A549 (cell line): ENCODE measurements around the gene SIGLEC1. TPM values are rescaled to one million over a fixed set of nuclear protein-coding genes. Genes with fewer than 3 reads are reported as not detected.

ENCODE experiments used
- ATAC-seq, 2 experiments: fragments of 200-7000 bp in 1 of 2; fragments of >200 bp in 1 of 2; cut with Nextera tagmentation in 1 of 2; cut with Tn5 transposase in 1 of 2; 3 replicates each; pipeline versions ENCODE4 v1.8.0 to v1.9.1; 2018 to 2020; ENCODE audit warnings: mild to moderate bottlenecking in 1 of 2, moderate library complexity in 1 of 2
- CTCF ChIA-PET: fragments of 300-600 bp; sonication (Branson Sonifier 250); formaldehyde crosslinking; extraction: SDS; loops from one replicate; lab custom pipeline; 2021; ENCODE audit warnings: antibody characterized with exemption, inconsistent platforms; lab: Yijun Ruan, JAX
- POLR2A ChIA-PET: fragments of 350-600 bp; formaldehyde crosslinking; extraction: SDS; loops from one replicate; lab custom pipeline; 2021; ENCODE audit warnings: antibody characterized with exemption, inconsistent platforms; lab: Yijun Ruan, JAX
- DNase-seq, 2 experiments: peaks; one replicate each; pipeline versions ENCODE4 v3.0.0 to v3.0.0-alpha.2; 2011 to 2016; ENCODE audit warnings: low read depth in 1 of 2, low spot score in 1 of 2
- FAIRE-seq: peaks from 2 replicates; lab custom pipeline; 2011; peaks lifted over from hg19 to GRCh38; lab: Jason Lieb, UNC
- H3K27ac ChIP-seq, 2 experiments: fragments of >200 bp; sonication (Bioruptor Twin); formaldehyde crosslinking; 3 replicates each; pipeline ENCODE4 v1.5.1; 2016 to 2017
- H3K4me1 ChIP-seq: fragments of >200 bp; sonication (Bioruptor Twin); formaldehyde crosslinking; 3 replicates; pipeline ENCODE4 v1.6.1; 2016
- H3K4me2 ChIP-seq: fragments of >200 bp; sonication (Bioruptor Twin); formaldehyde crosslinking; 3 replicates; pipeline ENCODE4 v1.6.1; 2016
- H3K4me3 ChIP-seq: fragments of >200 bp; sonication (Bioruptor Twin); formaldehyde crosslinking; 3 replicates; pipeline ENCODE4 v1.5.1; 2016
- H3K9me3 ChIP-seq: fragments of >200 bp; sonication (Bioruptor Twin); formaldehyde crosslinking; 3 replicates; pipeline ENCODE4 v1.6.1; 2016
- BHLHE40 ChIP-seq: IDR thresholded peaks from 2 replicates; pipeline ENCODE4 v1.6.1; 2012; ENCODE audit warnings: low read depth, low read length, inconsistent platforms
- CHD2 ChIP-seq: fragments of 150-350 bp; IDR thresholded peaks from 2 replicates; pipeline ENCODE4 v1.6.1; 2014; ENCODE audit warnings: low read length; ENCODE audit not compliant: partially characterized antibody
- CTCF ChIP-seq: fragments of >200 bp; sonication (Bioruptor Twin); formaldehyde crosslinking; IDR thresholded peaks from 3 replicates; pipeline ENCODE4 v1.5.1; 2016
- EHF ChIP-seq: fragments of 250-450 bp; sonication (Bioruptor Pico); IDR thresholded peaks from 2 replicates; pipeline ENCODE4 v1.5.0; 2020; ENCODE audit warnings: mild to moderate bottlenecking
- FOSB ChIP-seq: fragments of 250-450 bp; sonication (Bioruptor Pico); IDR thresholded peaks from 2 replicates; pipeline ENCODE4 v1.5.0; 2020; ENCODE audit warnings: mild to moderate bottlenecking, moderate library complexity
- HOXB13 ChIP-seq: fragments of 250-450 bp; sonication (Bioruptor Pico); IDR thresholded peaks from 2 replicates; pipeline ENCODE4 v1.5.0; 2020; ENCODE audit warnings: low read depth, mild to moderate bottlenecking, moderate library complexity
- JUN ChIP-seq, 2 experiments: fragments of >200 bp; sonication (Bioruptor Twin); formaldehyde crosslinking; IDR thresholded peaks; 2 replicates in 1 of 2; 3 replicates in 1 of 2; pipeline ENCODE4 v1.6.1; 2016 to 2017
- JUNB ChIP-seq: fragments of >200 bp; sonication (Bioruptor Twin); formaldehyde crosslinking; IDR thresholded peaks from 2 replicates; pipeline ENCODE4 v1.6.1; 2016
- MAFK ChIP-seq: fragments of 450-650 bp; IDR thresholded peaks from 2 replicates; pipeline ENCODE4 v1.6.1; 2014; ENCODE audit not compliant: partially characterized antibody
- NFE2L2 ChIP-seq: fragments of 150-350 bp; conservative IDR thresholded peaks from 2 replicates; pipeline ENCODE4 v1.6.1; 2014; ENCODE audit warnings: low read length
- PHF8 ChIP-seq: fragments of 200-600 bp; sonication (generic); IDR thresholded peaks from 2 replicates; pipeline ENCODE4 v1.6.1; 2016; ENCODE audit warnings: low read depth, mild to moderate bottlenecking, antibody characterized with exemption, moderate library complexity, borderline replicate concordance
- POLR2A ChIP-seq: IDR thresholded peaks from 2 replicates; pipeline ENCODE4 v1.6.1; 2012; ENCODE audit warnings: mild to moderate bottlenecking, low read length
- POLR2AphosphoS2 ChIP-seq: conservative IDR thresholded peaks from 2 replicates; pipeline ENCODE4 v1.6.1; 2012; ENCODE audit warnings: low read length, improper control_type of control experiment, inconsistent platforms
- RARB ChIP-seq: fragments of 250-450 bp; sonication (Bioruptor Pico); IDR thresholded peaks from 2 replicates; pipeline ENCODE4 v1.8.0; 2021; ENCODE audit warnings: mild to moderate bottlenecking, moderate library complexity
- RNF2 ChIP-seq: fragments of 200-600 bp; sonication (generic); IDR thresholded peaks from 2 replicates; pipeline ENCODE4 v1.6.1; 2016; ENCODE audit warnings: low read depth, mild to moderate bottlenecking, antibody characterized with exemption, moderate library complexity, borderline replicate concordance
- TFCP2L1 ChIP-seq: fragments of 250-450 bp; sonication (Bioruptor Pico); IDR thresholded peaks from 2 replicates; pipeline ENCODE4 v1.5.0; 2021; ENCODE audit warnings: mild to moderate bottlenecking
- TP53 ChIP-seq: fragments of 250-450 bp; sonication (Bioruptor Pico); IDR thresholded peaks from 2 replicates; pipeline ENCODE4 v1.5.0; 2021; ENCODE audit warnings: mild to moderate bottlenecking, moderate library complexity
- ZNF302 ChIP-seq: fragments of 250-450 bp; sonication (Bioruptor Pico); IDR thresholded peaks from 2 replicates; pipeline ENCODE4 v1.9.0; 2021; ENCODE audit warnings: inconsistent platforms, mild to moderate bottlenecking, moderate library complexity
- ZSCAN20 ChIP-seq: fragments of 250-450 bp; sonication (Bioruptor Pico); IDR thresholded peaks from 2 replicates; pipeline ENCODE4 v1.8.0; 2022; ENCODE audit warnings: mild to moderate bottlenecking, moderate library complexity
- WGBS: methylation state at CpG from one replicate; pipeline ENCODE4 v1.1.6; 2017; ENCODE audit errors: missing lambda C conversion rate; 5-methylcytosine and 5-hydroxymethylcytosine counted together
- polyA plus RNA-seq, 4 experiments: library from polyadenylated mRNA; depleted of rRNA in 3 of 4; stranded (reverse); fragments of >200 nt; fragmentation: RNase III in 1 of 4; extraction: RNeasy Plus Mini Kit Qiagen cat#74134 plus additional on column Dnase treatment in 1 of 4; gene quantifications; 2 replicates in 3 of 4; 3 replicates in 1 of 4; pipeline ENCODE4 v1.2.3, GENCODE V29; 2011 to 2017
- TF ChIP-seq, protein P1 (sequence below): fragments of 200-600 bp; sonication (generic); IDR thresholded peaks from 2 replicates; pipeline ENCODE4 v1.6.1; 2016; ENCODE audit warnings: antibody characterized with exemption, mild to moderate bottlenecking, moderate library complexity

Gene SIGLEC1
- polyA plus RNA-seq, 2 of the 4 experiments (the other 2 are of a cell fraction): 0.01 TPM; not detected in 1

DNA sequence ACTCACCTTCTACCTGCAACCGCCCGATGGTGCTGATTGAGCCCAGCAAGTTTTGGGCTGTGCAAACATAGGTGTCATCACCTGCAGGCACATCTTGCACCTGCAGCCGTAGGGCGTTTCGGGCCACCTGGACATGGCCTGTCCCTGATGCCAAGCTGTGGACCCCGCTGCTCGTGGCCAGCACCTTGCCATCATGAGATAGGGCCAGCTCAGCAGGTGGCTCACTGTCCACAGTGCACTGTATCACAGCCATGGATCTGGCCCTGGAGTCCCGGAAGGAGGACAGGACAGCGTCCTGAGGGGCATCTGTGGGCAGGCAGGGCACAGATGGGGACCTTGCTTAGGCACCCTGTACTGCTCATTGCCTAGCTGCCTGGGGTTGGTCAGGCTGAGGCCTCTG, 20.5 kb downstream of the SIGLEC1 start:
- FAIRE-seq: no peak
- Histone ChIP-seq H3K9me3 (0 out of 3 replicates have a peak, but pooled peaks cover 2% of the 10 kb centered on the region), H3K27ac (no peak overlapping the region), H3K4me3 (no peak overlapping the region), H3K4me2 (no peak overlapping the region), H3K4me1 (peaks cover 4% of the 10 kb centered on the region; the same call in 2 of the 3 replicates)
- 75% methylated on average over 7 of the region's 9 CpGs for WGBS
- POLR2A ChIA-PET: no interaction called here
- DNase-seq: no peak
- TF ChIP-seq ZSCAN20 (no peak), CHD2 (no peak), CTCF (no peak), MAFK (no peak), PHF8 (no peak), FOSB (no peak), NFE2L2 (no peak), RNF2 (no peak)
- TF ChIP-seq, all 56 proteins: peak for 0
- CTCF ChIA-PET: interaction anchor here (1.6 to 61.5 kb wide), 4 partner anchors 9 to 46 kb away, joined by 4 to 2233 read pairs (median 96); partner anchors contain the start of genes ADAM33, ADISSP, HSPA12B and SIGLEC1
- ATAC-seq: 0 out of 6 replicates have a peak, but pooled peaks of 1 of the 2 experiments have one; percentile 11

DNA sequence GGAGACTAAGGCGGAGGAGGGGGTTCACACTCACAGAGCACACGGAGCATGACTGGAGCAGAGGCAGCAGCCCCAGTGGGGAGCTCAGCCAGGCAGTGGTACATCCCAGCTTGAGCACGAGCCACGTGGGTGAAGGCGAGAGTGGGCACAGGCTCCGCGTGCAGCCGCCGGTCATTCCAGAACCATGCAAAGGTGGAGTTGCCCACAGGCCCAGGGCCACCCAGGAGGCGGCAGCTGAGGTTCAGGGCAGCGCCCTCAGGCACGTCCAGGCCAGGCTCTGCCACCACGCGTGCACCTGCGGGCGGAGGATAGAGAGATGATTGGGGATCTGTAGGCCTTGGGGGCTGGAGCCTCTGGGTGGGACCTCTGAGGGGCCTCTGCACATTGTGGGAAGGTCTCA, 21.1 kb downstream of the SIGLEC1 start:
- ChIA-PET POLR2A (interaction anchor here (0.6 kb wide), 1 partner anchor 324 kb away, joined by 6 read pairs; the partner anchor contains the start of gene RNF24), CTCF (interaction anchor here (1.6 to 61.5 kb wide), 4 partner anchors 10 to 46 kb away, joined by 4 to 2233 read pairs (median 96); partner anchors contain the start of genes ADAM33, ADISSP, HSPA12B and SIGLEC1)
- Histone ChIP-seq H3K4me1 (peaks cover 8% of the 10 kb centered on the region; the same call in 2 of the 3 replicates), H3K4me3 (no peak overlapping the region), H3K27ac (no peak overlapping the region), H3K4me2 (no peak overlapping the region), H3K9me3 (no peaks in the 10 kb centered on the region)
- 77% methylated on average over 12 of the region's 16 CpGs for WGBS
- DNase-seq (no peak), FAIRE-seq (no peak), ATAC-seq (no peak)
- no peak for TF ChIP-seq JUN (IDR thresholded peaks at IDR 0.05)
- TF ChIP-seq BHLHE40: no peak
- TF ChIP-seq ZNF302: no peak
- no peak for TF ChIP-seq PHF8
- TF ChIP-seq TFCP2L1: no peak
- TF ChIP-seq HOXB13 (CRISPR knock-in tag): no peak
- TF ChIP-seq POLR2A: no peak
- no peak for TF ChIP-seq EHF (CRISPR knock-in tag)
- no peak for TF ChIP-seq JUNB
- TF ChIP-seq CTCF: no peak
- no peak for TF ChIP-seq RARB (CRISPR knock-in tag)
- TF ChIP-seq, protein P1, sequence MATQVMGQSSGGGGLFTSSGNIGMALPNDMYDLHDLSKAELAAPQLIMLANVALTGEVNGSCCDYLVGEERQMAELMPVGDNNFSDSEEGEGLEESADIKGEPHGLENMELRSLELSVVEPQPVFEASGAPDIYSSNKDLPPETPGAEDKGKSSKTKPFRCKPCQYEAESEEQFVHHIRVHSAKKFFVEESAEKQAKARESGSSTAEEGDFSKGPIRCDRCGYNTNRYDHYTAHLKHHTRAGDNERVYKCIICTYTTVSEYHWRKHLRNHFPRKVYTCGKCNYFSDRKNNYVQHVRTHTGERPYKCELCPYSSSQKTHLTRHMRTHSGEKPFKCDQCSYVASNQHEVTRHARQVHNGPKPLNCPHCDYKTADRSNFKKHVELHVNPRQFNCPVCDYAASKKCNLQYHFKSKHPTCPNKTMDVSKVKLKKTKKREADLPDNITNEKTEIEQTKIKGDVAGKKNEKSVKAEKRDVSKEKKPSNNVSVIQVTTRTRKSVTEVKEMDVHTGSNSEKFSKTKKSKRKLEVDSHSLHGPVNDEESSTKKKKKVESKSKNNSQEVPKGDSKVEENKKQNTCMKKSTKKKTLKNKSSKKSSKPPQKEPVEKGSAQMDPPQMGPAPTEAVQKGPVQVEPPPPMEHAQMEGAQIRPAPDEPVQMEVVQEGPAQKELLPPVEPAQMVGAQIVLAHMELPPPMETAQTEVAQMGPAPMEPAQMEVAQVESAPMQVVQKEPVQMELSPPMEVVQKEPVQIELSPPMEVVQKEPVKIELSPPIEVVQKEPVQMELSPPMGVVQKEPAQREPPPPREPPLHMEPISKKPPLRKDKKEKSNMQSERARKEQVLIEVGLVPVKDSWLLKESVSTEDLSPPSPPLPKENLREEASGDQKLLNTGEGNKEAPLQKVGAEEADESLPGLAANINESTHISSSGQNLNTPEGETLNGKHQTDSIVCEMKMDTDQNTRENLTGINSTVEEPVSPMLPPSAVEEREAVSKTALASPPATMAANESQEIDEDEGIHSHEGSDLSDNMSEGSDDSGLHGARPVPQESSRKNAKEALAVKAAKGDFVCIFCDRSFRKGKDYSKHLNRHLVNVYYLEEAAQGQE: no peak
- TF ChIP-seq CHD2: no peak
- TF ChIP-seq POLR2AphosphoS2: no peak
- TF ChIP-seq TP53 (CRISPR knock-in tag): no peak
